Lung (tissue), 12 donors: ENCODE measurements around the gene AMN1. TPM values are rescaled to one million over a fixed set of nuclear protein-coding genes. Genes with fewer than 3 reads are reported as not detected.
"Not testable (repeated sequence)": the region's sequence is repeated elsewhere in the genome, so short reads cannot be mapped to it uniquely, and the experiment has no call there.

Experiments used
- ATAC-seq: fragments of 200-7000 bp; cut with Tn5 transposase; one replicate; pipeline ENCODE4 v1.9.1; 2020; ENCODE audit warnings: moderate number of reproducible peaks; ENCODE audit not compliant: insufficient read depth, low FRiP score
- DNase-seq, 3 donors: peaks; one replicate each; pipeline ENCODE4 v3.0.0-alpha.2; 2013 to 2017
- H3K27ac ChIP-seq, 2 donors: one replicate each; pipeline ENCODE4 v1.5.1; 2013; ENCODE audit warnings: mild to moderate bottlenecking in 2 of 2, moderate library complexity in 2 of 2, control low read depth in 1 of 2, inconsistent platforms in 1 of 2, low read depth in 1 of 2, low read length in 1 of 2
- H3K27me3 ChIP-seq, 3 donors: one replicate each; pipeline ENCODE4 v1.5.1; 2013; ENCODE audit warnings: low read length in 2 of 3; ENCODE audit not compliant: control insufficient read depth in 3 of 3, insufficient read depth in 3 of 3
- H3K36me3 ChIP-seq, 4 donors: one replicate each; pipeline ENCODE4 v1.5.1; 2013; ENCODE audit warnings: low read length in 4 of 4, mild to moderate bottlenecking in 1 of 4, moderate library complexity in 1 of 4; ENCODE audit not compliant: control insufficient read depth in 4 of 4, insufficient read depth in 4 of 4
- H3K4me1 ChIP-seq, 5 donors: one replicate each; pipeline ENCODE4 v1.5.1; 2013; ENCODE audit warnings: low read length in 5 of 5, mild to moderate bottlenecking in 2 of 5, moderate library complexity in 1 of 5; ENCODE audit not compliant: control insufficient read depth in 5 of 5, insufficient read depth in 5 of 5
- H3K4me3 ChIP-seq: one replicate; pipeline ENCODE4 v1.5.1; 2013; ENCODE audit warnings: mild to moderate bottlenecking, control low read depth, moderate library complexity
- H3K9ac ChIP-seq, 2 donors: one replicate each; pipeline ENCODE4 v1.5.1; 2013; ENCODE audit warnings: low read length in 2 of 2, control low read depth in 1 of 2; ENCODE audit not compliant: insufficient read depth in 1 of 2
- H3K9me3 ChIP-seq, 4 donors: one replicate each; pipeline ENCODE4 v1.5.1; 2013; ENCODE audit warnings: low read length in 3 of 4, mild to moderate bottlenecking in 1 of 4, moderate library complexity in 1 of 4; ENCODE audit not compliant: control insufficient read depth in 4 of 4, insufficient read depth in 3 of 4
- WGBS, 2 donors: extraction: QIAGEN DNeasy Blood & Tissue Kit; methylation state at CpG; one replicate each; pipeline ENCODE4 v1.1.7; 2013; 5-methylcytosine and 5-hydroxymethylcytosine counted together
- polyA plus RNA-seq, 2 donors: library from polyadenylated mRNA; stranded (reverse); fragments of 200-250 nt; gene quantifications; one replicate each; pipeline ENCODE4 v1.2.1, GENCODE V29; 2013
- total RNA-seq, 2 donors: library from RNA; depleted of rRNA in 1 of 2; stranded (reverse); fragments of >200 nt in 1 of 2; gene quantifications; one replicate each; pipeline ENCODE4 v1.2.1, GENCODE V29; 2014 to 2021
- TF ChIP-seq, protein P1 (sequence below): IDR thresholded peaks from 2 replicates; pipeline ENCODE4 v1.5.1; 2012; ENCODE audit warnings: mild to moderate bottlenecking; ENCODE audit errors: control extremely low read depth, extremely low read depth
- donor health status: control.
- donor health status: control.
- donor health status: Bipolar disorder and iron deficiency.
- donor health status: healthy.
- donor health status: DM: yes; HTN: yes; CAD: no.

The AMN1 gene
- total and polyA plus RNA-seq, 4 donors, result 5.7 to 20.0 (median 11.3) TPM

DNA sequence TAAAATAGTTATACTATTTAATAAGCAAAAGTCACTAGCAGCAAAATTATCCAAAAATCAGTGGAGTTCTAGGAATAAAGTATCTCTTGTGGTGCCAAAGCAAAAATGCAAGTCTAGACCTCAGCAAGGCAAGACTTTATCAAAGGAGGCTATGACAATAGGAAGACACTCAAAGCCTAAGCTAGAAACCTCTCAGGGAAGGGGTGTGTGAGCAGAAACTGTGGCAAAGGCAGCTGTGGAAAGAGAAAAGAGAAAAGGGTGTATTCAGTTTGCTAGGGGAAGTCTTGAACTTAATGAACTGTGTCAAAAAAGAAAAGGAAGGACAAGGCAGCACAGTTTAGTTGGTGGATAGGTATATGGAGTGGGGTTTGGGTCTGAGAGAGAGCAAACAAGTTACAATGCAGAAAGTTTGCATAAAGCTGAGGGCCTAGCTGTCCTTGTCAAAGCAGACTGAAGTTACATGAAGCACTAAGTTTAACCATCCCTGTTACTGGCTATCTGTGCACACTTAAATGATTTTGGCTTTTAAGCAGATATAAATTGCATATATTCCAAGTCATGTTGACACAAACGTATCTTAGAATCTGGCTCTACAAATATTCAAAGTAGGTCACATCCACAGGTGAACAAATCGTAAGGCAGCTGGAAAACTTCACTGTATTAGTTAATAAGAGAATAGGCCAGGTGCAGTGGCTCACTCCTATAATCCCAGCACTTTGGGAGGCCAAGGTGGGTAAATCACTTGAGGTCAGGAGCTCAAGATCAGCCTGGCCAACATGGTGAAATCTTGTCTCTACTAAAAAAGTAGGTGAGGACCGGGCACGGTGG, 31.0 kb upstream of the AMN1 start:
- no peak for ATAC-seq
- no peak overlapping the region for H3K27ac ChIP-seq
- no peak for DNase-seq
- no peaks in the 10 kb centered on the region for H3K4me1 ChIP-seq
- H3K27me3 ChIP-seq, result no peaks in the 10 kb centered on the region
- 89 to 92% methylated on average over 4 of the region's 4 CpGs for WGBS, 2 donors
- H3K36me3 ChIP-seq, result no peaks in the 10 kb centered on the region
- H3K9me3 ChIP-seq, result no peaks in the 10 kb centered on the region
- TF ChIP-seq, protein P1, sequence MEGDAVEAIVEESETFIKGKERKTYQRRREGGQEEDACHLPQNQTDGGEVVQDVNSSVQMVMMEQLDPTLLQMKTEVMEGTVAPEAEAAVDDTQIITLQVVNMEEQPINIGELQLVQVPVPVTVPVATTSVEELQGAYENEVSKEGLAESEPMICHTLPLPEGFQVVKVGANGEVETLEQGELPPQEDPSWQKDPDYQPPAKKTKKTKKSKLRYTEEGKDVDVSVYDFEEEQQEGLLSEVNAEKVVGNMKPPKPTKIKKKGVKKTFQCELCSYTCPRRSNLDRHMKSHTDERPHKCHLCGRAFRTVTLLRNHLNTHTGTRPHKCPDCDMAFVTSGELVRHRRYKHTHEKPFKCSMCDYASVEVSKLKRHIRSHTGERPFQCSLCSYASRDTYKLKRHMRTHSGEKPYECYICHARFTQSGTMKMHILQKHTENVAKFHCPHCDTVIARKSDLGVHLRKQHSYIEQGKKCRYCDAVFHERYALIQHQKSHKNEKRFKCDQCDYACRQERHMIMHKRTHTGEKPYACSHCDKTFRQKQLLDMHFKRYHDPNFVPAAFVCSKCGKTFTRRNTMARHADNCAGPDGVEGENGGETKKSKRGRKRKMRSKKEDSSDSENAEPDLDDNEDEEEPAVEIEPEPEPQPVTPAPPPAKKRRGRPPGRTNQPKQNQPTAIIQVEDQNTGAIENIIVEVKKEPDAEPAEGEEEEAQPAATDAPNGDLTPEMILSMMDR, result no peak
- no peak overlapping the region for H3K9ac ChIP-seq
- H3K4me3 ChIP-seq, result no peak overlapping the region

DNA sequence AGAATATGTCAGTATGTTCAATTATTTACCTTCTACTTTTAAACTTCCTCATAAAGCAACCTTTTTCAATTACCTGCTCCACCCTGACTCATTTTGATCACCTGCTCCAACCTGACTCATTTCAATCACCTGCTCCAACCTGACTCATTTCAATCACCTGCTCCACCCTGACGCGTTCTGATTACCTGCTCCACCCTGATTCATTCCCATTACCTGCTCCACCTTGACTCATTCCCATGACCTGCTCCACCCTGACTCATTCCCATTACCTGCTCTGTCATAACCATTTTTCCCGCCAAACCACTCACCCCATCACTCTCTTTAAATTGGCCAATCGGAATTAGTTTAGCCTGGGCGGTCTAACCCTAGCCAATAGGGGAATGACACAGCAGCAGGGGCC, 29.5 kb upstream of the AMN1 start:
- DNase-seq, H3K4me1 ChIP-seq, ATAC-seq, H3K9ac ChIP-seq, H3K27ac ChIP-seq, H3K36me3 ChIP-seq, H3K27me3 ChIP-seq, H3K9me3 ChIP-seq, H3K4me3 ChIP-seq: not testable (repeated sequence)
- 96 to 100% methylated on average over 5 of the region's 5 CpGs for WGBS, 2 donors

DNA sequence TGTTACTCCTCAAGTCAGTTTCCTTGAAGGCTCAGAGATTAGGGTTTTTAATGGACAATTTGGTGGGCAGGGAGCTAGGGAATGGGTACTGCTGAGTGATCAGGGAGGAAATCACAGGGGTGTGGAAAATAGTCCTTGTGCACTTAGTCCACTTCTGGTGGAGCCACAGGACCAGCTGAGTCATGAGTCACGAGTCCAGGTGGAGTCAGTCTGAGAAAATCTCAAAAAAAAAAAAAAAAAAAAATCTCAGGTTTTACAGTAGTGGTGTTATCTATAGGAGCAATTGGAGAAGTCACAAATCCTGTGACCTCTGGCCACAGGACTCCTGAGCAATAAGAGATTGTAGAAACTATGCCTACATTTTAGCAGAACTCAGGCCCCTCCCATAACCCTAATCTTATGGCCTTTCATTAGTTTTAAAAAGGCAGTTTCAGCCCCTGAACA, 28.2 kb upstream of the AMN1 start:
- Histone ChIP-seq H3K9me3 (no peaks in the 10 kb centered on the region), H3K27ac (no peak overlapping the region), H3K36me3 (no peaks in the 10 kb centered on the region), H3K9ac (no peak overlapping the region), H3K27me3 (no peaks in the 10 kb centered on the region), H3K4me1 (no peaks in the 10 kb centered on the region), H3K4me3 (no peak overlapping the region)
- TF ChIP-seq, protein P1, result no peak
- no peak for ATAC-seq
- DNase-seq, result no peak
- WGBS, 2 donors, result 67 to 69% methylated on average over 1 of the region's 1 CpG

DNA sequence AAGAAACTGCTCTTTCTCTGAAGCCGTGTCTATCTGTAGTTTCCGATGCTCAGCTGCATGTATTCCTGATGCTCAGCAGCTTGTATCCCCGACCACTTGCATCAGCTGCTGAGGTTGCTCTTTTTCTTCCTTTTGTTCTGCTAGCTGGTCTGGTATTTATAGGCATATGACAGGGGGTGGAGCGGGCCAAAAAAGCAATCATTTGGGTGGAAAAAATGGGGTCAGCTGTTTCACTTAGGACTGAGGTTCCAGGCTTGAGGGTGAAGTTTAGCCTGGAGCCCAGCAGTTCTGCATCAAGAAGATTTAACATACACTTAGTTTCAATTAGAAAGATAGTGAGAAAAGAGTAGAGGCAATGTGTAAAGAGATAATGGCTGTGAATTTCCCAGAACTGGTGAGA, 23.6 kb upstream of the AMN1 start:
- 68 to 82% methylated on average over 4 of the region's 4 CpGs for WGBS, 2 donors
- DNase-seq (no peak), ATAC-seq (no peak)
- Histone ChIP-seq H3K9me3 (peaks cover 0 to 2% (median 0%) of the 10 kb centered on the region in 4 donors), H3K36me3 (no peaks in the 10 kb centered on the region), H3K9ac (no peak overlapping the region), H3K4me1 (peaks cover 0 to 1% (median 0%) of the 10 kb centered on the region in 5 donors), H3K27ac (no peak overlapping the region), H3K27me3 (no peaks in the 10 kb centered on the region), H3K4me3 (no peak overlapping the region)
- TF ChIP-seq, protein P1, result no peak
